T-helper 2 cell (primary cell): ENCODE measurements around the gene NT5C1B.

Experiments
- DNase-seq, 5 experiments: peaks; one replicate each; pipeline versions ENCODE4 v3.0.0 to v3.0.0-alpha.2; 2012 to 2022

The NT5C1B gene

DNA sequence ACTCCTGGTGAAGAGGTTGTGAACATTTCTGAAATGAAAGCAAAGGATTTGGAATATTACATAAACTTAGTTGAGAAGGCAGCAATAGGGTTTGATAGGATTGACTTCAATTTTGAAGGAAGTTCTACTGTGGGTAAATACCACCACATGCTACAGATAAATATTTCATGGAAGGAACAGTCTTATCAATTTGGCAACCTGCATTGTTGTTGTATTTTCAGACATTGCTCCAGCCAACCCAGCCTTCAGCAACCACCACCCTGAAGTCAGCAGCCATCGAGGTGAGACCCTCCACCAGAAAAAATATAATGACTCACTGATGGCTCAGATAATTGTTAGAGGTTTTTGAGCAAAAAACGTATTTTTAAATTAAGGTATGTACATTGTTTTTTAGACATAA is 38.9 kb downstream of the NT5C1B start:
- no peak for DNase-seq

DNA sequence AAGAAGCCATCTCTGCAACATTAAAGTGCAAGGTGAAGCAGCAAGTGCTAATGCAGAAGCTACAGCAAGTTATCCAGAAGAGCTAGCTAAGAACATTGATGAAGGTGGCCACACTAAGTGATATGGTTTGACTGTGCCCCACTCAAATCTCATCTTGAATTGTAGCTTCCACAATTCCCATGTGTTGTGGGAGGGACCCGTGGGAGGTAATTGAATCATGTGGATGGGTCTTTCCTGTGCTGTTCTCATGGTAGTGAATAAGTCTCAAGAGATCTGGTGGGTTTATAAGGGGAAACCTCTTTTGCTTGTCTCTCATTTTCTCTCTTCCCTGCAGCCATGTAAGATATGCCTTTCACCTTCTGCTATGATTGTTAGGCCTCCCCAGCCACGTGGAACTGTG is 40.3 kb downstream of the NT5C1B start:
- DNase-seq = no peak

DNA sequence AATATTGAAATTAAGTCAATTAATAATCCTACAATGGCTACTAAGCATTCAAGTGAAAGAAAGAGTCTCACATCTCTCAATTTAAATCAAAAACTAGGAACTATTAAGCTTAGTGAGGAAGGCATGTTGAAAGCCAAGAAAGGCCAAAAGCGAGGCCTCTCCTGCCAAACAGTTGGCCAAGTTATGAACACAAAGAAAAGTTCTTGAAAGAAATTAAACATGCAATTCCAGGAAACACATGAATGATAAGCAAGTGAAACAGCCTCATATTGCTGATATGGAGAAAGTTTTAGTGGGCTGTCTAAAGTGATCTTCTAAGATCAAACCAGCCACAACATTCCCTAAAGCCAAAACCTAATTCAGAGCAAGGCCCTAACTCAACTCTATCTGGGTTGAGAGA is 40.7 kb downstream of the NT5C1B start:
- no peak for DNase-seq

DNA sequence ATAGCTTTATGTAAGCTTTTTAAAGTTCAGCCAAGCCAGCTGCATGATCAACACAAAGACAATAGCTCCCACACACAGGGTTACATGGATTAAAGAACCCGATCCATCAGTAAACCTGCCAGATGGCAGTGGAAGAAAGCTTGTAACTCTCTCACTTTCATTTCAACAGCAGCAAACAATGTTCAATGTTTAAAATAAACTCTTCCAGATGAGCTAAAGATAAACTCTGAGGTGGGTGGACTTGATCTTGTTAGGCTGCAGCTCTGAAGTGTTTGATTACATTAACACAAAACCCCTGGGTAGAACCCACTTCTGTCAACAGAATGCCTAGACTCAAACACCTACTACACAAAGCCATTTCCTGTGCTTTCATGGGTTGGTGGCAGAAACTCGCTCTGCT is 42.8 kb downstream of the NT5C1B start:
- DNase-seq = peak in 1 of 5 experiments; percentile 29

DNA sequence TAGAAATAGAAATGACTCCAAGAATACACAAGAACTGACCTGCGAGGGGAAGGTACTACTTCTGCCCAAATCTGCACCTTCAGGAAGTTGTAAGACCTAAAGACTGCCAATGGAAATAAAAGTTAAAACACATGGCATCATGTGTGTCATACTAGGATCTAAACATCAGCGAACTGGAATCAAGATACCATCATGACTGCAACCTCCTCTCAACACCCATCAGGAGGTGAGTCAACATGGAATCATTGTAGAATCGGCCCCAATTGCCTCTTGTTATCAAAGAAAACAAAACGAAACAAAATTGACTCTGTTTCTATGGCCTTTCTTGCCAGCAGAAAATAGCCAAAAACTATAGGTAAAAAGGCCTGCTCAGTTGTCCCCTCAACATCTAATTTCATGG is 44.0 kb downstream of the NT5C1B start:
- peak in 1 of 5 experiments; percentile 19 for DNase-seq

DNA sequence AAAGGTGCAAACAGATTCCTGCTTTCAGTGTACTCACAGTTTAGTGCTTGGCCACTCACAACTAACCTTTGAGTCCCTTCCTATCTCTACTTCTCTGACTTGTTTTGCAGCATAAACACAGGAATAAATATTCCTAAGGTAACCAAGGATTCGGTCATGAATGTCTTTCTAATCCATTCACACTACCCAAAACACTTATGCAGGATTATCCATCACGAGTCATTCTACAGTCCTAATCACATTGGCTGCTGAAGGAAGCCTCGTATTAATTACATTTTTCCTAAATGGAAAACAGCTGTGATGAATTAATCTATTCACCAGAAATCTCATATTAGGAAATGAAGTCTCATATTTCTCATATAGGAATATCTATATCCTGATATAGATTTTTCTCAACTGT is 45.2 kb downstream of the NT5C1B start:
- DNase-seq = no peak

DNA sequence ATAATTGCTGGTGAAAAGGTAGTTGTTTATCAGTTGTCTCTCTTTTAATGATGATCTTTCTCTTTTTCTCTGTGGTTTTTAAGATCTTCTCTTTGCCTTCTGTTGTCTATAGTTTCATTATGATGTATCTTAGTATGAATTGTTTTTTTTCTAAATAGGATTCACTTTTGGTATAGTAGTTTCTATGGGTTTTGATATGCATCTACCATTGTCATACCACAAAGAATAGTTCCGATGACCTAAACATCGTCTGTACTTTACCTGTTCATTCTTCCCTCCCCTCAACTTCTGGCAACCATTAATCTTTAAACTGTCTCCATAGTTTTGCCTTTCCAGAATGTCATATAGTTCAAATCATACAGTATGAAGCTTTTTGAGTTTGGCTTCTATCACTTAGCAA is 48.5 kb downstream of the NT5C1B start:
- peak in 1 of 5 experiments; percentile 51 for DNase-seq

DNA sequence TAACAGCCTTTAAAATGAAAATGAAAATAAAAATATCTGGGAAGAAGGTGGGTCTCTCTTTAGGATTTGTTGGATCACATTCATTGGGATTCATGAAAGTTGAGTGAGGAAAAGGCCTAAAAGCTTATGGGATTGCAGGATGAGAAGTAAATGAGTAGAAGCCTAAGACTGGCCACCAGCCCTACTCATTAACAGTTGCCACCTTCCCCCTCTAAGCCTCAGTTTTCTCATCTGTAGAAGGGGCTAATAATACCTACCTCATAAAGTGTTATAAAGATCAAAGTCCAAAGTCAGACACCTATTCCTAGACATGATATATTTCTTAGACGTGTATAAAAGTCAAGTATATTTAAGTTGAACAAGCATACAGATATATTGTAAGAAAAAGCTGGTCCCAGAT is 52.7 kb downstream of the NT5C1B start:
- no peak for DNase-seq

DNA sequence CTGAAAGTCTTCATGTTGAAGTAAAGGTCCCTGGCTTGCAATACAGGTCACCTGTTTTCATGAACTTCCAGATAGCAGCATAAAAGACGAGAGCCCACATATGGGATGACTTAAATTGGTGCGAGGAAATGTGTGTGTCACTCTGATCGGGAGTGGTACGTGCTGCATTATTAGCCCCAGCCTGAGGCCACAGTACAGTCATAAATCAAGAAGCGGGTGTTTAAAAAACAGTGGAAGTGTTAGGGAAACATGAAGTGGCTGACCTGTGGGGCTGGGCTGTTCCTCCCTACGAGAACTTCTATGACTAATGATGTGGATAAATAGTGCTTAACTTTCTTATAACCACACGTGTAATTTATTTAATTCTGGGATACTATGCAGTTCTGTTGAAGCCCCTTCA is 53.3 kb downstream of the NT5C1B start:
- no peak for DNase-seq

DNA sequence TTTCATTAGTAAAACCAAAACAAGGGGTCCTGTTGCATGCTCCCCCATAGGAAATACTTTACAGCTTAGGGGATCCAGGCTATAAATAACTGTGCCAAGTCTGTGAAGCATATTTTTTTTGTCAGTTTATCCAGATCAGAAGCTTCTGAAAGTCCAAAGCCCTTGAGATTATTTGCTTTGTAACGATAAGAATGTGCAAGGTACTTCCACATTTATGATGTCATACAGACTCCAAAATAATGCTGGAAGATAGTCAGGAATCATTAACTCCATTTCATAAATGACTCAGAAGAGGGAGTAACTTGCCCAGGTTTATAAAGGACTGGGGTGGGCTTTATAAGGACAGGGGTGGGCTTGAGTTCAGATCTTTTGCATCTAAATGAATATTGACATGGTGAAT is 58.2 kb downstream of the NT5C1B start:
- no peak for DNase-seq

DNA sequence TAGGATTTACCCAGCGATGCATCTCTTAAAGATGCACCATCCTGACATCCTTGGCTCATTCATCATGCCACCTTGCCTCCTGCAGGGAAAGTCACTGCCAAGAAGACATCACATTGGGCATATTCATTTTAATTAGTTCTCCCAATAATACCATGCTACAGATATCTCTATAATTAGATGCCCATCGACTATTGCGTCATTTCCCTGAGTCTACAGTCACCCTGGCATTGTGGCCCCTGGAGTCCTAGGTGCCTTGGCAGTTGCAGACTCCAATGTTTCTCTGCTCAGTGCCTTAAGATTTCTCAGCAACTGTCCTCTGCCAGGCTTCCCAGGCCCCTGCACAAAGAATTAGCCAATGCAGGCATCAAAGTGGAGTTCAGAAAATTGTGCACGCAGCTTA is 61.5 kb downstream of the NT5C1B start:
- no peak for DNase-seq

DNA sequence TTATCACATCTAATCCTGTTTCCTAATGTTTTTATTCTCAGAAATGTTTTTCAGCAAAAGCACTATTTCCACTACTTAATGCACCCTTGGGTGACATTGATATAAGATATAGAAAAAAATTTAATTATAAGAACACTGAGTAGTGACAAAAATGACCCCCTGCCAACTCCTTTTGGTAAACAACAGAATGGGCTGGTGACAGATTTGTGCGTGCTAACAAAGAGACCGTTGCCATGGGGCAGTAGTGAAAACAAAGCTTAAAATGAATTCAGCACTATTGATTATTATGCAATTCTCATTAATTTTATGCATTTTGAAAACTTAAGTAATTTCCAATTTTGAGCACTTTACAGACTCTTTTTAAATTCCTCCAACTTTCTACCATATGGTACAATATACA is 62.0 kb downstream of the NT5C1B start:
- no peak for DNase-seq

DNA sequence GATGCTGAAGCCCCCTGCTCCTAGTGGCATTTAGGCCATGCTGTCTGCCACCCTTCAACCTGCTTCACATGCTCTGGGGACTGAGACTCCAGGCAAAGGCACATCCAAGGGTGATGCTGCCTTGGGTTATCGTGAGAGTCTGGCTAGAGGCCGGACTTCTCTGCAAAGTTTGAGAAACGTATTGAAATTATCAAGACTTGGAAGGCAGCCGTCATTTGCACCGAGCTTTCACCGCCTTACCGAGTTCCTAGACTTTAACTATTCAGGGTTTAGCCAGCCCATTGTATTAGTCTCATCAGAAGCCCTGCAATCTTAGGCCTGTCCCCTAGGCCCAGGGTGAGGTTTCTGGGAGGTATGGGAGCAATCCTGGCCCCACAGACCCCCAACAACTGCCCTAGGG is 62.9 kb downstream of the NT5C1B start:
- no peak for DNase-seq

DNA sequence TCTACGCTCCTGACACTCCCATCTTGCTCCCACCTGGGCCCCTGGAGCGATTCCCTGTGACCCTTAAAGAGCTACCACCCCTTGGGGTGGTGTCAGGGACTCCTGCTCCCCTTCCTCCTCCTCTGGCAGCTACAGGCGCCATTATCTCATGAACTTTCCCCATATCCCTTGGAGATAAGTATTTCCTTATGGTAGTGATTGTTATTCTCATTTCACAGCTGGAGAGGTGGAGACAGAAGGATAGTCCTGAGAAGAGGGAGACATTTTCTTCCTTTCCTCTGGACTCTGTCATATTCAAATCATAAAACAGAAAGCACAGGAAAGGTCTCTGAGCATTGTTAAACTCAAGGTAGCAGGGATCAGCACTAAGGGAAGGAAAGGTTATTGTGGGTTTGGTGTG is 63.5 kb downstream of the NT5C1B start:
- no peak for DNase-seq

DNA sequence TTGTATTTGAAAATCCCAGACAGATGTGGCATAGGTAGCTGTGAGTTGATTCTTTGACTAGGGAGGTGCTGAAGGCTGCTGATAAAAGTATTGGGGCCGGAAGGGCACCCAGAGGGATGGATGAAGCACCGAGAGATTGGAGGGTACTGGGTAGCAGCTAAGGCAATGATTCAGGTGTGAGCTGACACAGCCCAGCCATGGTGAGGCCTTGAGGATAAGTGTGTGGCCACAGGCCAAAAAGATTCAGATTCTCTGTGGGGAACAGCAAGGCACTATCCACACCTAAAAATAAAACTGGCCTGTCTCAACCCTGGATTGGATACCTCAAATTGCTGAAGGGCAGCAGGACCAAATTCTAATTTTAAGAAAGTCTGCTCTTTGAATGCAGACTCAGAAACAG is 64.1 kb downstream of the NT5C1B start:
- no peak for DNase-seq

DNA sequence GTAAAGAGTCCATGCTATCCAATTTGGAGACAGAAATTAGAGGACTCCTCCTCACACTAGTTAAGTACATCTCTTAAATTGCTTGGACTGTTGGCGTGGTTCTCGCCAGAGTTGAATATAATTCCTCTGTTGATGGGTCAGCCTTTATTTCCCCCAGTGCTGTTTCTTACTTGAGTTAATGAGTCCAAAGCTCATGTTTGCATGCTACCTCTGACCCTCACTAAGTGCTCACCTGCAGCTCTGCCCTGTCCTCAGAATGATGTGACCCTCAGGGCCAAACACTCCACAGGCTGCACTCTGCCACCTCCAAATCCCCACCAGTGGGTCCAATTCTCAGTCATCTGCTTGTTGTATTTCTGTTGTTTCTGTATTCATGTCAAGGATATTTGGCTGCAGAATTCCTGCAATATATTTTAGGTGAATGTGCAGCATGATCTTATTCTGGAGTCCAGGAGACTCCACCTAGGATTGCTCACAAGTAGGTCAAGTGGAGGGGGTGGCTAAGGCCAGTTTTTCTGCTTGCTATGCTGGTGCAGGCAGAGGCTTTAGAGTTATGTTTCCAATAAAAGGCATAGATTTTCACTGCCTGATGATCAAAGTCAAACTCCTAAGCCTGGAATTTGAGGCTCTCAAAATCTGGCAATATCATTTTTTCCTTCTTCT is 66.8 kb downstream of the NT5C1B start:
- DNase-seq = no peak

DNA sequence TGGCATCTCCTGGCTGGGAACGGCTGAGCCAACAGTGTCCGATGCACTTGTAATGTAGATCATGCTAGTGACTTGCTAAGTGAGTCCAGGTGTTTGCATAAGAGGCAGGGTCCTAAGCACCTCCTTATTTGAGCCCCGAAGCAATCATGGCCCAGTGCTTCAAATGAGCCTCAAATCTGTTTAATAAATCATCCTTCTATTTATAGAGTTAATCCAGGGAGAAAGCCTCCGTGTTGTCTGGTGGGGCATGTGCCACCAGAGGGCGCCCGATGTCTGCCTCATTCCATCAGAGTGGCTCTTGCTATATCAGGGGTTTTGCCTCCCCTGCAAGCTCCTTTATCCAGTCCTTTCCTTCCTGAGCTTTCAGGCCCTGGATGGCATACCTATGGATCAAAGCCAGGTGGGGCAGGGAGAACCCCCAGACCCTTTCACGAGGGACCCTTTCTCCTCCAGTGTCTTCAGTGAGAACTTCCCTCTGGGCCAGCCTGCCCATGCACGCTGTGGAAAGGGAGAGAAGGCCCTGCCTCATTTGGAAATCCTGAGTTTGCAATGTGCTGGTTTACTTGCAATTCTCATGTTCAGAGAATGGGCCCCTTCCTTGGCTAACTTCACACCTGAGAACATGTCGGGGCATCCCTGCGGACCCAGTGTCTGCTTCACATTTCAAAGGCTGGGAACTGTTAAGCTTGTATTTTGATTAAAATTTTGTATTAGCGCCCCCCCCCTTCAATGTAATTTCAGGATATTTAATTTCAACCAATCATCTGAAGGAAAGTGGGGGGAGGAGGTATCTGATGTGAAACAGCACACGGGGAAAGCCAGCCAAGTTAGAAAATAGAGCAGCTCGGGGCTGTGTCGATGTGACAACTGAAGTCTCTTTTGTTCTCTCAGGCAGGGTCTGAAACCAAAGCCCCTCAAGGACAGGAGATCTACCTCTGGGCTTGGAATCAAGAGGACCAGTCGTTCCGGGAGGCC is 68.6 kb downstream of the NT5C1B start:
- DNase-seq = peak; percentile 34 to 63 (median 52)

DNA sequence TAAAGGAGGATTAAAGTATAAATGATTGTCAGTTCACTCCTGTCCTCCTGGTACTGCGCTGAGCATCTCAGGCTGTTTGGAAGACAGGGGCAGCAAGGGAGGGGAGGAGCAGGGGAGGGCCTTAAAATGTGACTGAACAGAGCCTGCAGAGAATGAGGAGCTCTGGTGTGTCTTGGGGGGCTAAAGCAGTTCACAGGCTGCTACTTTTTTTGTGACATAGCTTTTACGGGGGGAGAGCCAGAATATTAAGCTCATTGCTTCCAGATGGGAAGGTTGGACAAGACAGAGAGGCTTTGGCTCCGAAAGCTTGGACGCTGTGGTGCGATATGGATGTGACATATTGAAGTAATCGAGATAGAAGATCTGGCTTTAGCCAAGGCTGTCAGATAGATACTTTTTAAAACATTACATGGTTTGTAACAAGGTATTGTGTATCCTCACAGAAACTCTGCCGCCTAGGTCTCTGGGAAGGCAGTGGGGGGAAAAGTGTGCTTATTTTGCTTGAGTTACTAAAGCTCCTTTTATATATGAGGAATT is 69.4 kb downstream of the NT5C1B start:
- DNase-seq = no peak

DNA sequence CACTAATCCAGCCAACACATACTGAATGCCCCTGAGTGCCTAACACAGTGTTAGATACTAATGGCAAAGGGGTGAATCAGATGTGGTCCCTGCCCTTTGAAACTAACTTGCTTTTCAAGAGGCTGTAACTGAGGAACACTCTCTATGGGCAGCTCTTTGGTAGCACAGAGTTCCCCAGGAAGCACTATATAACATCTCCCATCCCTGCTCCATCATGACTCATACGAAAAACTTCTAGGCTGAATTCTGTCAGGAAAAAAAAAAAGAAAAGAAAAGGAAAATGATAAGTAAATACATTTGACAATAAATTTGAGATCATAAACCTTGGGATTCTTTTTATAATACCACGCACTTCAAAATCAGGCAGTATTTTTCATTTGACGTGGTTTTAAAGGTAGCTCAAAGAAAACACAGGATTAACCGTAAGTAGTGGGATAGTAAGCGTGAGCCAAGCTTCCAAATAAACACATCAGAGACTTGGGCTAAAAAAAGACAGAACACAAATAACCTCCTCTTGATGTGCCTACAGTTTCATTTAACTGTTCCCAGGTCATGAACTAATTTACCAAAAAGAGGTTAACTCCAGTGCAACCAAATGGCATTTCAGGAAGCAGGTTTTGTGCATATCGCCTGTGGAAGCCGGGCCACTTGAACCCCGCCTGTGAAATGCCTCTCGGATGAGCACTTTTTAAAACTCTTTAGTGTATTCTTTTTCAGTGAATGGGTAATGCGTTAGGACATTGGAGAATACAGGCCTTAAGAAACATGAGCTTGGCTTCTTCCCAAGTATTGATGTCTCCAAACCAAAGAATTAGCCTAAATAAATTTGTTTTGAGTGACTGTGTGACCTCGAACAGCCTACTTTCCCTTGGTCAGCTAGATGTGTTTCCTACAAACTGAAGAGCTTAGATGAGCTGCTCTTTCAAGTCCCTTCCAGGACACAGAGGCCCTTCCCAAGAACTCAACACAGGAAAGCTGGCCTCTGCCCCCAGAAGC is 71.0 kb downstream of the NT5C1B start:
- no peak for DNase-seq

DNA sequence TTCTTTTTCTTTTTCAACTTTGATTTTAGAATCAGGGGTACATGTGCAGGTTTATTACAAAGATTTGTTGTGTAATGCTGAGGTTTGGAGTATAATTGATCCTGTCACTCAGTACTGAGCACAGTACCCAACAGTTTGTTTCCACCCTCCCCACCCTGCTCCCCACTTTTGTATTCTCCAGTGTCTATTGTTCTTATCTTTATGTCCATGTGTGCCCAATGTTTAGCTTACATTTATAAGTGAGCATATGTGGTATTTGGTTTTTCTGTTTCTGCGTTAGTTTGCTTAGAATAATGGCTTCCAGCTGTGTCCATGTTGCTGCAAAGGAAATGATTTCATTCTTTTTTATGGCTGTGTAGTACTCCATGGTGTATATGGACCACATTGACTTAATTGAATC is 72.0 kb downstream of the NT5C1B start:
- DNase-seq = no peak

DNA sequence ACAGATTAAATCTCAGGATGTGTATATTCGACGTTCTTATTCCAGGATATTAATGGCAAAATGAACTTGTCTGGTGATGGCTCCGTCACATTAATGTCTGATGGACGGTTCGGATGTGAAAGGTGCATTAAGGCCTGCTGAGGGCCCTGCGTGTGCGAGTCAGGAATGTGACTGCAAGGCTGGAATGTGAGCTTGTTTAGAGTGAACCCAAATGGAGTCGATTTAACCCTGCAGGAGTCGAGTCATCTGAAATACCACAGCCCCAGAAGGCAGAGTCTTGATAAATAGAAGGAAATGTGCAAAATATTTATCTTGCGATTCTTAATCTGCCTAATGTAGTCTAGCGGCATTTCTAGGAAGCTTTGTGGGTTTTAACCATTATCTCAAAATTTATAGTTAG is 73.3 kb downstream of the NT5C1B start:
- no peak for DNase-seq
